GM23338 (cell line): ENCODE measurements around the gene PEDS1.
"Not testable (repeated sequence)": the region's sequence is repeated elsewhere in the genome, so short reads cannot be mapped to it uniquely, and the experiment has no call there.

Experiments
- TF ChIP-seq, protein P1 (sequence below): IDR thresholded peaks from one replicate; pipeline ENCODE4 v1.6.1; 2018; ENCODE audit warnings: antibody characterized with exemption; ENCODE audit not compliant: unreplicated experiment
- TF ChIP-seq, protein P2 (sequence below), 2 experiments: fragments of 200-600 bp in 1 of 2; sonication (generic) in 1 of 2; conservative IDR thresholded peaks; 2 replicates each; pipeline versions ENCODE4 v1.5.1 to v1.6.1; 2016 to 2017; ENCODE audit warnings: antibody characterized with exemption in 2 of 2, low read depth in 2 of 2, mild to moderate bottlenecking in 2 of 2, moderate library complexity in 1 of 2
- TF ChIP-seq, protein P3 (sequence below): IDR thresholded peaks from 2 replicates; pipeline ENCODE4 v1.6.1; 2016; ENCODE audit warnings: antibody characterized with exemption

DNA sequence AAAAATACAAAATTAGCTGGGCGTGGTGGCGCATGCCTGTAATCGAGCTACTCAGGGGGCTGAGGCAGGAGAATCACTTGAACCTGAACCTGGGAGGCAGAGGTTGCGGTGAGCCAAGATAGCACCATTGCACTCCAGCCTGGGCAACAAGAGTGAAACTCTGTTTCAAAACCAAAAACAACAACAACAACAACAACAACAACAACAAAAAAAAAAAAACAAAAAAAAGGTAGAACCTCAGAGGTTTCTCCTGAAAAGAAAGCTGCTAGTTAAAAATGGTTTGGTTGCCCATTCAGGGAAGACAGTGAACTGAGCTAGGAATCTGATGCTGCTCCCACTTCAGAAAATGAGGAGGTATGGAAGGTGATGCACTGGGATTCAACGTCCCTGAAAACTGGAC, 46.9 kb downstream of the PEDS1 start:
- TF ChIP-seq, protein P1, sequence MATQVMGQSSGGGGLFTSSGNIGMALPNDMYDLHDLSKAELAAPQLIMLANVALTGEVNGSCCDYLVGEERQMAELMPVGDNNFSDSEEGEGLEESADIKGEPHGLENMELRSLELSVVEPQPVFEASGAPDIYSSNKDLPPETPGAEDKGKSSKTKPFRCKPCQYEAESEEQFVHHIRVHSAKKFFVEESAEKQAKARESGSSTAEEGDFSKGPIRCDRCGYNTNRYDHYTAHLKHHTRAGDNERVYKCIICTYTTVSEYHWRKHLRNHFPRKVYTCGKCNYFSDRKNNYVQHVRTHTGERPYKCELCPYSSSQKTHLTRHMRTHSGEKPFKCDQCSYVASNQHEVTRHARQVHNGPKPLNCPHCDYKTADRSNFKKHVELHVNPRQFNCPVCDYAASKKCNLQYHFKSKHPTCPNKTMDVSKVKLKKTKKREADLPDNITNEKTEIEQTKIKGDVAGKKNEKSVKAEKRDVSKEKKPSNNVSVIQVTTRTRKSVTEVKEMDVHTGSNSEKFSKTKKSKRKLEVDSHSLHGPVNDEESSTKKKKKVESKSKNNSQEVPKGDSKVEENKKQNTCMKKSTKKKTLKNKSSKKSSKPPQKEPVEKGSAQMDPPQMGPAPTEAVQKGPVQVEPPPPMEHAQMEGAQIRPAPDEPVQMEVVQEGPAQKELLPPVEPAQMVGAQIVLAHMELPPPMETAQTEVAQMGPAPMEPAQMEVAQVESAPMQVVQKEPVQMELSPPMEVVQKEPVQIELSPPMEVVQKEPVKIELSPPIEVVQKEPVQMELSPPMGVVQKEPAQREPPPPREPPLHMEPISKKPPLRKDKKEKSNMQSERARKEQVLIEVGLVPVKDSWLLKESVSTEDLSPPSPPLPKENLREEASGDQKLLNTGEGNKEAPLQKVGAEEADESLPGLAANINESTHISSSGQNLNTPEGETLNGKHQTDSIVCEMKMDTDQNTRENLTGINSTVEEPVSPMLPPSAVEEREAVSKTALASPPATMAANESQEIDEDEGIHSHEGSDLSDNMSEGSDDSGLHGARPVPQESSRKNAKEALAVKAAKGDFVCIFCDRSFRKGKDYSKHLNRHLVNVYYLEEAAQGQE: not testable (repeated sequence)
- TF ChIP-seq, protein P2, sequence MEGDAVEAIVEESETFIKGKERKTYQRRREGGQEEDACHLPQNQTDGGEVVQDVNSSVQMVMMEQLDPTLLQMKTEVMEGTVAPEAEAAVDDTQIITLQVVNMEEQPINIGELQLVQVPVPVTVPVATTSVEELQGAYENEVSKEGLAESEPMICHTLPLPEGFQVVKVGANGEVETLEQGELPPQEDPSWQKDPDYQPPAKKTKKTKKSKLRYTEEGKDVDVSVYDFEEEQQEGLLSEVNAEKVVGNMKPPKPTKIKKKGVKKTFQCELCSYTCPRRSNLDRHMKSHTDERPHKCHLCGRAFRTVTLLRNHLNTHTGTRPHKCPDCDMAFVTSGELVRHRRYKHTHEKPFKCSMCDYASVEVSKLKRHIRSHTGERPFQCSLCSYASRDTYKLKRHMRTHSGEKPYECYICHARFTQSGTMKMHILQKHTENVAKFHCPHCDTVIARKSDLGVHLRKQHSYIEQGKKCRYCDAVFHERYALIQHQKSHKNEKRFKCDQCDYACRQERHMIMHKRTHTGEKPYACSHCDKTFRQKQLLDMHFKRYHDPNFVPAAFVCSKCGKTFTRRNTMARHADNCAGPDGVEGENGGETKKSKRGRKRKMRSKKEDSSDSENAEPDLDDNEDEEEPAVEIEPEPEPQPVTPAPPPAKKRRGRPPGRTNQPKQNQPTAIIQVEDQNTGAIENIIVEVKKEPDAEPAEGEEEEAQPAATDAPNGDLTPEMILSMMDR (conservative IDR thresholded peaks at IDR 0.05; ENCODE audit: low read depth in 2 of 2): not testable (repeated sequence)
- TF ChIP-seq, protein P3, sequence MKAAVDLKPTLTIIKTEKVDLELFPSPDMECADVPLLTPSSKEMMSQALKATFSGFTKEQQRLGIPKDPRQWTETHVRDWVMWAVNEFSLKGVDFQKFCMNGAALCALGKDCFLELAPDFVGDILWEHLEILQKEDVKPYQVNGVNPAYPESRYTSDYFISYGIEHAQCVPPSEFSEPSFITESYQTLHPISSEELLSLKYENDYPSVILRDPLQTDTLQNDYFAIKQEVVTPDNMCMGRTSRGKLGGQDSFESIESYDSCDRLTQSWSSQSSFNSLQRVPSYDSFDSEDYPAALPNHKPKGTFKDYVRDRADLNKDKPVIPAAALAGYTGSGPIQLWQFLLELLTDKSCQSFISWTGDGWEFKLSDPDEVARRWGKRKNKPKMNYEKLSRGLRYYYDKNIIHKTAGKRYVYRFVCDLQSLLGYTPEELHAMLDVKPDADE: not testable (repeated sequence)
